HepG2 (cell line): ENCODE data around the gene PASK. TPM values are rescaled to one million over a fixed set of nuclear protein-coding genes. Genes with fewer than 3 reads are reported as not detected.
A peak's percentile ranks its signal among the peaks of the same experiment; 100 is the strongest.

ENCODE experiments used
- GATAD2A ChIP-seq: IDR thresholded peaks from 2 replicates; pipeline ENCODE4 v1.6.1; 2016
- IKZF1 ChIP-seq: fragments of 450-650 bp; IDR thresholded peaks from 2 replicates; pipeline ENCODE4 v1.7.1; 2016
- MIXL1 ChIP-seq: IDR thresholded peaks from 2 replicates; pipeline ENCODE4 v1.6.1; 2016
- MTF2 ChIP-seq: sonication (generic); formaldehyde crosslinking; IDR thresholded peaks from 2 replicates; pipeline ENCODE4 v1.5.0; 2020; ENCODE audit warnings: missing genetic modification reagents, borderline replicate concordance
- RAD51 ChIP-seq: fragments of 450-650 bp; IDR thresholded peaks from 2 replicates; pipeline ENCODE4 v1.6.1; 2016; ENCODE audit warnings: borderline replicate concordance
- SSRP1 ChIP-seq: IDR thresholded peaks from 2 replicates; pipeline ENCODE4 v1.6.1; 2016; ENCODE audit warnings: control low read depth
- TSC22D2 ChIP-seq: sonication (generic); formaldehyde crosslinking; IDR thresholded peaks from 2 replicates; pipeline ENCODE4 v1.5.1; 2020; ENCODE audit warnings: missing genetic modification reagents, mild to moderate bottlenecking, borderline replicate concordance
- YY1 ChIP-seq: IDR thresholded peaks from 2 replicates; pipeline ENCODE4 v1.6.1; 2011; ENCODE audit warnings: low read length, low read depth, moderate library complexity, mild to moderate bottlenecking; ENCODE audit not compliant: insufficient read depth, insufficient replicate concordance
- ZBTB1 ChIP-seq: sonication (generic); formaldehyde crosslinking; IDR thresholded peaks from 2 replicates; pipeline ENCODE4 v1.4.0; 2020; ENCODE audit warnings: missing genetic modification reagents, borderline replicate concordance
- ZBTB3 ChIP-seq: sonication (generic); formaldehyde crosslinking; IDR thresholded peaks from 2 replicates; pipeline ENCODE4 v1.4.0; 2020; ENCODE audit warnings: low read depth, mild to moderate bottlenecking, moderate library complexity, missing genetic modification reagents, borderline replicate concordance
- ZNF280B ChIP-seq: sonication (generic); formaldehyde crosslinking; IDR thresholded peaks from 2 replicates; pipeline ENCODE4 v1.5.0; 2020; ENCODE audit warnings: missing genetic modification reagents, mild to moderate bottlenecking, borderline replicate concordance
- ZNF414 ChIP-seq: sonication (generic); formaldehyde crosslinking; IDR thresholded peaks from 2 replicates; pipeline ENCODE4 v1.5.0; 2020; ENCODE audit warnings: missing genetic modification reagents
- ZNF501 ChIP-seq: sonication (generic); formaldehyde crosslinking; IDR thresholded peaks from 2 replicates; pipeline ENCODE4 v1.5.1; 2020; ENCODE audit warnings: mild to moderate bottlenecking, moderate library complexity, missing genetic modification reagents
- ZNF646 ChIP-seq: sonication (generic); formaldehyde crosslinking; IDR thresholded peaks from 2 replicates; pipeline ENCODE4 v1.9.0; 2021; ENCODE audit warnings: mild to moderate bottlenecking, missing genetic modification reagents
- ZUFSP ChIP-seq: sonication (generic); formaldehyde crosslinking; IDR thresholded peaks from 2 replicates; pipeline ENCODE4 v1.9.0; 2021; ENCODE audit warnings: missing genetic modification reagents, mild to moderate bottlenecking, borderline replicate concordance
- polyA plus RNA-seq, 8 experiments: library from polyadenylated mRNA; depleted of rRNA in 3 of 8; stranded (reverse) in 7 of 8; unstranded in 1 of 8; fragments of >200 nt; fragmentation: Illumina TruSeq in 4 of 8; extraction: Trizol in 4 of 8; gene quantifications; 2 replicates each; pipeline versions ENCODE4 v1.2.1 to v1.2.3, GENCODE V29; 2011 to 2016; ENCODE audit warnings: low read depth in 4 of 8, missing spikeins in 1 of 8, mixed read lengths in 1 of 8; ENCODE audit not compliant: insufficient read depth in 1 of 8
- total RNA-seq, 5 experiments: library from RNA; depleted of rRNA; stranded (reverse); fragments of >200 nt; fragmentation: Illumina TruSeq; extraction: Trizol; gene quantifications; 2 replicates each; pipeline ENCODE4 v1.2.3, GENCODE V29; 2016; ENCODE audit warnings: low read depth in 1 of 5
- TF ChIP-seq, protein P1 (sequence below): sonication (generic); formaldehyde crosslinking; IDR thresholded peaks from 2 replicates; pipeline ENCODE4 v1.4.0; 2020; ENCODE audit warnings: missing genetic modification reagents
- TF ChIP-seq, protein P2 (sequence below): IDR thresholded peaks from 2 replicates; pipeline ENCODE4 v1.6.1; 2016; ENCODE audit warnings: missing compliant biosample characterization, missing genetic modification reagents, borderline replicate concordance

Gene PASK
- total and polyA plus RNA-seq, 2 of the 13 experiments (the other 11 are each of a cell fraction or from before 2014, with no cell fraction given), result 6.9 to 17.0 TPM

- TF ChIP-seq ZNF280B (CRISPR knock-in tag), result peak; percentile 97
- TF ChIP-seq ZBTB1 (CRISPR knock-in tag), result peak; percentile 83
- TF ChIP-seq, protein P1, sequence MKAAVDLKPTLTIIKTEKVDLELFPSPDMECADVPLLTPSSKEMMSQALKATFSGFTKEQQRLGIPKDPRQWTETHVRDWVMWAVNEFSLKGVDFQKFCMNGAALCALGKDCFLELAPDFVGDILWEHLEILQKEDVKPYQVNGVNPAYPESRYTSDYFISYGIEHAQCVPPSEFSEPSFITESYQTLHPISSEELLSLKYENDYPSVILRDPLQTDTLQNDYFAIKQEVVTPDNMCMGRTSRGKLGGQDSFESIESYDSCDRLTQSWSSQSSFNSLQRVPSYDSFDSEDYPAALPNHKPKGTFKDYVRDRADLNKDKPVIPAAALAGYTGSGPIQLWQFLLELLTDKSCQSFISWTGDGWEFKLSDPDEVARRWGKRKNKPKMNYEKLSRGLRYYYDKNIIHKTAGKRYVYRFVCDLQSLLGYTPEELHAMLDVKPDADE, result no peak
- peak; percentile 99 for TF ChIP-seq ZNF414
- TF ChIP-seq ZBTB3 (CRISPR knock-in tag), result no peak
- TF ChIP-seq YY1, result peak; percentile 97
- peak; percentile 99 for TF ChIP-seq ZNF501 (CRISPR knock-in tag)
- TF ChIP-seq IKZF1, result no peak
- peak; percentile 97 for TF ChIP-seq SSRP1 (CRISPR knock-in tag)
- TF ChIP-seq ZNF646 (CRISPR knock-in tag), result peak; percentile 88
- TF ChIP-seq RAD51, result no peak
- TF ChIP-seq GATAD2A (CRISPR knock-in tag), result peak; percentile 96
- TF ChIP-seq ZUFSP, result no peak
- TF ChIP-seq, protein P2, sequence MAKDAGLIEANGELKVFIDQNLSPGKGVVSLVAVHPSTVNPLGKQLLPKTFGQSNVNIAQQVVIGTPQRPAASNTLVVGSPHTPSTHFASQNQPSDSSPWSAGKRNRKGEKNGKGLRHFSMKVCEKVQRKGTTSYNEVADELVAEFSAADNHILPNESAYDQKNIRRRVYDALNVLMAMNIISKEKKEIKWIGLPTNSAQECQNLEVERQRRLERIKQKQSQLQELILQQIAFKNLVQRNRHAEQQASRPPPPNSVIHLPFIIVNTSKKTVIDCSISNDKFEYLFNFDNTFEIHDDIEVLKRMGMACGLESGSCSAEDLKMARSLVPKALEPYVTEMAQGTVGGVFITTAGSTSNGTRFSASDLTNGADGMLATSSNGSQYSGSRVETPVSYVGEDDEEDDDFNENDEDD (CRISPR knock-in tag), result peak; percentile 90
- peak; percentile 97 for TF ChIP-seq MIXL1 (CRISPR knock-in tag)
- peak; percentile 94; the same call in 1 of the 2 replicates for TF ChIP-seq MTF2 (CRISPR knock-in tag)
- peak; percentile 98 for TF ChIP-seq TSC22D2
Measured at GRCh38 chr2:241102239-241102803, 47.0 kb downstream of the PASK start, which contains the start of gene MTERF4 (continued).
